K562 (cell line): ENCODE results near the gene OR10C1. TPM values are rescaled to one million over a fixed set of nuclear protein-coding genes. Genes with fewer than 3 reads are reported as not detected.

Experiments used
- ARNT ChIP-seq, 2 experiments: fragments of 450-650 bp; IDR thresholded peaks; 2 replicates each; pipeline ENCODE4 v1.6.1; 2016; ENCODE audit warnings: mild to moderate bottlenecking in 1 of 2
- BHLHE40 ChIP-seq: IDR thresholded peaks from 2 replicates; pipeline ENCODE4 v1.6.1; 2011; ENCODE audit warnings: low read length, improper control_type of control experiment
- CBFB ChIP-seq: sonication (generic); formaldehyde crosslinking; IDR thresholded peaks from 2 replicates; pipeline ENCODE4 v1.4.0; 2020; ENCODE audit warnings: mild to moderate bottlenecking, missing genetic modification reagents
- CEBPB ChIP-seq: fragments of 450-650 bp; IDR thresholded peaks from 2 replicates; pipeline ENCODE4 v1.6.1; 2016; ENCODE audit warnings: missing genetic modification characterization, missing compliant biosample characterization
- CEBPG ChIP-seq, 3 experiments: fragments of 200-800 bp in 1 of 3; sonication (Bioruptor generic) in 1 of 3; sonication (generic) in 1 of 3; formaldehyde crosslinking in 1 of 3; IDR thresholded peaks in 2 of 3; conservative IDR thresholded peaks in 1 of 3; 2 replicates each; pipeline versions ENCODE4 v1.6.1 to v1.8.0; 2016 to 2022; ENCODE audit warnings: missing compliant biosample characterization in 2 of 3, missing genetic modification characterization in 2 of 3, mild to moderate bottlenecking in 1 of 3, missing genetic modification reagents in 1 of 3
- ELF2 ChIP-seq: fragments of 250-450 bp; sonication (Bioruptor Pico); IDR thresholded peaks from 2 replicates; pipeline ENCODE4 v1.5.0; 2021; ENCODE audit warnings: mild to moderate bottlenecking
- ELF4 ChIP-seq: fragments of 450-650 bp; formaldehyde crosslinking; IDR thresholded peaks from 2 replicates; pipeline ENCODE4 v1.4.0; 2022; ENCODE audit warnings: missing genetic modification characterization
- FOXA3 ChIP-seq, 2 experiments: fragments of 450-650 bp in 1 of 2; sonication (generic) in 1 of 2; formaldehyde crosslinking; IDR thresholded peaks in 1 of 2; conservative IDR thresholded peaks in 1 of 2; 2 replicates each; pipeline versions ENCODE4 v1.4.0 to v1.8.0; 2020 to 2022; ENCODE audit warnings: mild to moderate bottlenecking in 2 of 2, missing genetic modification reagents in 1 of 2
- HSF4 ChIP-seq: fragments of 250-450 bp; sonication (Bioruptor Pico); IDR thresholded peaks from 2 replicates; pipeline ENCODE4 v2.1.2; 2022; ENCODE audit warnings: mild to moderate bottlenecking, moderate library complexity, borderline replicate concordance
- KAT7 ChIP-seq: sonication (generic); formaldehyde crosslinking; IDR thresholded peaks from 2 replicates; pipeline ENCODE4 v1.8.0; 2022; ENCODE audit warnings: missing genetic modification reagents, mild to moderate bottlenecking, borderline replicate concordance
- NELFE ChIP-seq: IDR thresholded peaks from 2 replicates; pipeline ENCODE4 v1.6.1; 2011; ENCODE audit warnings: mild to moderate bottlenecking; ENCODE audit not compliant: insufficient read depth, insufficient read length
- NFIC ChIP-seq: fragments of 450-650 bp; IDR thresholded peaks from 2 replicates; pipeline ENCODE4 v1.6.1; 2017; ENCODE audit warnings: mild to moderate bottlenecking, inconsistent platforms
- PCBP1 ChIP-seq: fragments of 200-400 bp; formaldehyde crosslinking; IDR thresholded peaks from 2 replicates; pipeline ENCODE4 v1.6.1; 2018; ENCODE audit warnings: mild to moderate bottlenecking, low read depth, low read length; ENCODE audit not compliant: poor library complexity, severe bottlenecking
- PYGO2 ChIP-seq: fragments of 450-650 bp; IDR thresholded peaks from 2 replicates; pipeline ENCODE4 v1.6.1; 2016; ENCODE audit warnings: mild to moderate bottlenecking, missing genetic modification characterization, moderate library complexity, missing compliant biosample characterization
- RBM39 ChIP-seq: fragments of 200-400 bp; formaldehyde crosslinking; optimal IDR thresholded peaks from 2 replicates; pipeline ENCODE3; 2018; ENCODE audit warnings: low read depth, low read length
- STAG1 ChIP-seq: sonication (generic); formaldehyde crosslinking; IDR thresholded peaks from 2 replicates; pipeline ENCODE4 v1.5.0; 2020; ENCODE audit warnings: missing genetic modification reagents, borderline replicate concordance
- YBX1 ChIP-seq: fragments of 450-650 bp; IDR thresholded peaks from 2 replicates; pipeline ENCODE4 v1.7.1; 2016; ENCODE audit warnings: mild to moderate bottlenecking
- ZNF133 ChIP-seq: fragments of 250-450 bp; sonication (Bioruptor Pico); IDR thresholded peaks from 2 replicates; pipeline ENCODE4 v1.4.0; 2020; ENCODE audit warnings: mild to moderate bottlenecking
- ZNF324 ChIP-seq: fragments of 250-450 bp; sonication (Bioruptor Pico); IDR thresholded peaks from 2 replicates; pipeline ENCODE4 v1.4.0; 2020; ENCODE audit warnings: mild to moderate bottlenecking
- ZNF57 ChIP-seq: fragments of 450-650 bp; formaldehyde crosslinking; IDR thresholded peaks from 2 replicates; pipeline ENCODE4 v1.4.0; 2020; ENCODE audit warnings: mild to moderate bottlenecking, moderate library complexity
- polyA plus RNA-seq, 8 experiments: library from polyadenylated mRNA; depleted of rRNA in 4 of 8; stranded (reverse) in 5 of 8; unstranded in 3 of 8; fragments of >200 nt; fragmentation: Nextera tagmentation in 2 of 8; fragmentation: Illumina TruSeq in 1 of 8; extraction: Ambion mirVana in 2 of 8; extraction: Trizol in 1 of 8; gene quantifications; 2 replicates each; pipeline versions ENCODE4 v1.2.1 to v1.2.3, GENCODE V29; 2011 to 2014; ENCODE audit warnings: inconsistent platforms in 1 of 8, missing spikeins in 1 of 8
- total RNA-seq, 7 experiments: library from RNA; depleted of rRNA in 6 of 7; stranded (reverse); fragments of >200 nt in 6 of 7; fragmentation: Illumina TruSeq in 2 of 7; extraction: Trizol in 2 of 7; gene quantifications; 2 replicates each; pipeline versions ENCODE4 v1.2.1 to v1.2.3, GENCODE V29; 2011 to 2021; ENCODE audit warnings: low replicate concordance in 1 of 7
- TF ChIP-seq, protein P1 (sequence below): fragments of 200-800 bp; sonication (Bioruptor generic); IDR thresholded peaks from 2 replicates; pipeline ENCODE4 v1.6.1; 2016; ENCODE audit warnings: missing genetic modification characterization, missing compliant biosample characterization
- TF ChIP-seq, protein P2 (sequence below), 2 experiments: fragments of 450-650 bp; conservative IDR thresholded peaks; 2 replicates each; pipeline ENCODE4 v1.6.1; 2017; ENCODE audit warnings: mild to moderate bottlenecking in 2 of 2, moderate library complexity in 2 of 2
- TF ChIP-seq, protein P3 (sequence below): fragments of 250-450 bp; sonication (Bioruptor Pico); IDR thresholded peaks from 2 replicates; pipeline ENCODE4 v1.5.0; 2020; ENCODE audit warnings: mild to moderate bottlenecking

OR10C1 gene
- total and polyA plus RNA-seq, 9 of the 15 experiments (the other 6 are each of a cell fraction or from before 2014, with no cell fraction given): not detected

DNA sequence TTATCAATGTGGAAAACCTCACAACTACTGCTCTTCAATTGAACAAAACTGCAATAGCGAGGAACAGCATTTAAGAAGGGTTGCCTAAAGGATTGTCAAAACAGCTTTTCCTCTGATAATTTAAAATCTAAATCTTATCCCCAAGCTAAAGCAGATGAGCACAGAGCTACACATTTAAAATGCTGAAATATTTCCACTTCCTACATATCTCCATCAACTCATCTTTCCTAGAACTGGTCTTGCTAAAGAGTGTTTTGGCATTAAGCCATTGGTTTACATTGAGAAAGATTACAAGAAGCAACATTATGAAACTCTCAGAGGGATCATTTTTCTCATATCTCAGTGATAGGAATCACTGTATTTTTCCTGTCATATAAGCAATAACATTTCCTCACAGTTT, 3.6 kb downstream of the OR10C1 start (continued):
- TF ChIP-seq CEBPG (CRISPR knock-in tag; IDR thresholded peaks at IDR 0.05) (no peak), CEBPG (tag; conservative IDR thresholded peaks at IDR 0.05 in 1 of 2, IDR thresholded peaks at IDR 0.05 in 1 of 2) (peak; percentile 42 to 88; a peak in 3 of 4 replicates), YBX1 (no peak), PYGO2 (tag) (no peak), STAG1 (CRISPR knock-in tag) (no peak), FOXA3 (CRISPR knock-in tag; conservative IDR thresholded peaks at IDR 0.05 in 1 of 2, IDR thresholded peaks at IDR 0.05 in 1 of 2) (no peak), PCBP1 (no peak), ZNF133 (CRISPR knock-in tag) (no peak), HSF4 (CRISPR knock-in tag) (no peak), NELFE (no peak), ZNF57 (no peak), ELF2 (CRISPR knock-in tag) (peak; percentile 78), NFIC (peak; percentile 54; the same call in 1 of the 2 replicates), ZNF324 (CRISPR knock-in tag) (no peak), KAT7 (CRISPR knock-in tag) (no peak), ELF4 (CRISPR knock-in tag) (no peak), ARNT (IDR thresholded peaks at IDR 0.05) (no peak), CBFB (CRISPR knock-in tag) (no peak), CEBPB (tag) (peak; percentile 77), BHLHE40 (no peak), RBM39 (no peak)
- TF ChIP-seq, protein P1, sequence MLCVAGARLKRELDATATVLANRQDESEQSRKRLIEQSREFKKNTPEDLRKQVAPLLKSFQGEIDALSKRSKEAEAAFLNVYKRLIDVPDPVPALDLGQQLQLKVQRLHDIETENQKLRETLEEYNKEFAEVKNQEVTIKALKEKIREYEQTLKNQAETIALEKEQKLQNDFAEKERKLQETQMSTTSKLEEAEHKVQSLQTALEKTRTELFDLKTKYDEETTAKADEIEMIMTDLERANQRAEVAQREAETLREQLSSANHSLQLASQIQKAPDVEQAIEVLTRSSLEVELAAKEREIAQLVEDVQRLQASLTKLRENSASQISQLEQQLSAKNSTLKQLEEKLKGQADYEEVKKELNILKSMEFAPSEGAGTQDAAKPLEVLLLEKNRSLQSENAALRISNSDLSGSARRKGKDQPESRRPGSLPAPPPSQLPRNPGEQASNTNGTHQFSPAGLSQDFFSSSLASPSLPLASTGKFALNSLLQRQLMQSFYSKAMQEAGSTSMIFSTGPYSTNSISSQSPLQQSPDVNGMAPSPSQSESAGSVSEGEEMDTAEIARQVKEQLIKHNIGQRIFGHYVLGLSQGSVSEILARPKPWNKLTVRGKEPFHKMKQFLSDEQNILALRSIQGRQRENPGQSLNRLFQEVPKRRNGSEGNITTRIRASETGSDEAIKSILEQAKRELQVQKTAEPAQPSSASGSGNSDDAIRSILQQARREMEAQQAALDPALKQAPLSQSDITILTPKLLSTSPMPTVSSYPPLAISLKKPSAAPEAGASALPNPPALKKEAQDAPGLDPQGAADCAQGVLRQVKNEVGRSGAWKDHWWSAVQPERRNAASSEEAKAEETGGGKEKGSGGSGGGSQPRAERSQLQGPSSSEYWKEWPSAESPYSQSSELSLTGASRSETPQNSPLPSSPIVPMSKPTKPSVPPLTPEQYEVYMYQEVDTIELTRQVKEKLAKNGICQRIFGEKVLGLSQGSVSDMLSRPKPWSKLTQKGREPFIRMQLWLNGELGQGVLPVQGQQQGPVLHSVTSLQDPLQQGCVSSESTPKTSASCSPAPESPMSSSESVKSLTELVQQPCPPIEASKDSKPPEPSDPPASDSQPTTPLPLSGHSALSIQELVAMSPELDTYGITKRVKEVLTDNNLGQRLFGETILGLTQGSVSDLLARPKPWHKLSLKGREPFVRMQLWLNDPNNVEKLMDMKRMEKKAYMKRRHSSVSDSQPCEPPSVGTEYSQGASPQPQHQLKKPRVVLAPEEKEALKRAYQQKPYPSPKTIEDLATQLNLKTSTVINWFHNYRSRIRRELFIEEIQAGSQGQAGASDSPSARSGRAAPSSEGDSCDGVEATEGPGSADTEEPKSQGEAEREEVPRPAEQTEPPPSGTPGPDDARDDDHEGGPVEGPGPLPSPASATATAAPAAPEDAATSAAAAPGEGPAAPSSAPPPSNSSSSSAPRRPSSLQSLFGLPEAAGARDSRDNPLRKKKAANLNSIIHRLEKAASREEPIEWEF: no peak
- TF ChIP-seq, protein P2, sequence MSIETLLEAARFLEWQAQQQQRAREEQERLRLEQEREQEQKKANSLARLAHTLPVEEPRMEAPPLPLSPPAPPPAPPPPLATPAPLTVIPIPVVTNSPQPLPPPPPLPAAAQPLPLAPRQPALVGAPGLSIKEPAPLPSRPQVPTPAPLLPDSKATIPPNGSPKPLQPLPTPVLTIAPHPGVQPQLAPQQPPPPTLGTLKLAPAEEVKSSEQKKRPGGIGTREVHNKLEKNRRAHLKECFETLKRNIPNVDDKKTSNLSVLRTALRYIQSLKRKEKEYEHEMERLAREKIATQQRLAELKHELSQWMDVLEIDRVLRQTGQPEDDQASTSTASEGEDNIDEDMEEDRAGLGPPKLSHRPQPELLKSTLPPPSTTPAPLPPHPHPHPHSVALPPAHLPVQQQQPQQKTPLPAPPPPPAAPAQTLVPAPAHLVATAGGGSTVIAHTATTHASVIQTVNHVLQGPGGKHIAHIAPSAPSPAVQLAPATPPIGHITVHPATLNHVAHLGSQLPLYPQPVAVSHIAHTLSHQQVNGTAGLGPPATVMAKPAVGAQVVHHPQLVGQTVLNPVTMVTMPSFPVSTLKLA (conservative IDR thresholded peaks at IDR 0.05): no peak
- TF ChIP-seq, protein P3, sequence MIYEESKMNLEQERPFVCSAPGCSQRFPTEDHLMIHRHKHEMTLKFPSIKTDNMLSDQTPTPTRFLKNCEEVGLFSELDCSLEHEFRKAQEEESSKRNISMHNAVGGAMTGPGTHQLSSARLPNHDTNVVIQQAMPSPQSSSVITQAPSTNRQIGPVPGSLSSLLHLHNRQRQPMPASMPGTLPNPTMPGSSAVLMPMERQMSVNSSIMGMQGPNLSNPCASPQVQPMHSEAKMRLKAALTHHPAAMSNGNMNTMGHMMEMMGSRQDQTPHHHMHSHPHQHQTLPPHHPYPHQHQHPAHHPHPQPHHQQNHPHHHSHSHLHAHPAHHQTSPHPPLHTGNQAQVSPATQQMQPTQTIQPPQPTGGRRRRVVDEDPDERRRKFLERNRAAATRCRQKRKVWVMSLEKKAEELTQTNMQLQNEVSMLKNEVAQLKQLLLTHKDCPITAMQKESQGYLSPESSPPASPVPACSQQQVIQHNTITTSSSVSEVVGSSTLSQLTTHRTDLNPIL (CRISPR knock-in tag): no peak
